Measurements from ENCODE around the gene TMEM14A. TPM values are rescaled to one million over a fixed set of nuclear protein-coding genes. Genes with fewer than 3 reads are reported as not detected.
A peak's percentile ranks its signal among the peaks of the same experiment; 100 is the strongest.
"Not testable (repeated sequence)": the region's sequence is repeated elsewhere in the genome, so short reads cannot be mapped to it uniquely, and the experiment has no call there.

The TMEM14A gene
- total RNA-seq, 1 donor from 2014 or later: 12.2 TPM

GRCh38 chr6:52714761-52715160, 43.8 kb downstream of the TMEM14A start:
- peaks cover 13% of the 10 kb centered on the region for H3K27me3 Mint-ChIP-seq (ENCODE audit: insufficient read depth)

GRCh38 chr6:52718550-52718949, 47.6 kb downstream of the TMEM14A start:
- H3K4me1 Mint-ChIP-seq (ENCODE audit: low read depth): no peaks in the 10 kb centered on the region
- no peak for DNase-seq (ENCODE audit: low spot score)
- no peak overlapping the region for H3K27ac Mint-ChIP-seq
- no peak overlapping the region for H3K4me3 Mint-ChIP-seq
- intact Hi-C loops (cut with micrococcal nuclease): no loop called here
- H3K9me3 Mint-ChIP-seq: no peaks in the 10 kb centered on the region
- no peaks in the 10 kb centered on the region for H3K36me3 Mint-ChIP-seq (ENCODE audit: low read depth)
- peaks cover 13% of the 10 kb centered on the region for H3K27me3 Mint-ChIP-seq (ENCODE audit: insufficient read depth)

More at GRCh38 chr6:52714761-52715160, 43.8 kb downstream of the TMEM14A start:
- H3K4me1 Mint-ChIP-seq (ENCODE audit: low read depth); H3K36me3 Mint-ChIP-seq (ENCODE audit: low read depth); intact Hi-C loops (cut with micrococcal nuclease); DNase-seq (ENCODE audit: low spot score); H3K4me3 Mint-ChIP-seq; H3K9me3 Mint-ChIP-seq; H3K27ac Mint-ChIP-seq: not testable (repeated sequence)

- no peak overlapping the region for H3K4me3 Mint-ChIP-seq
- DNase-seq (ENCODE audit: low spot score): no peak
- H3K36me3 Mint-ChIP-seq (ENCODE audit: low read depth): no peaks in the 10 kb centered on the region
- no peaks in the 10 kb centered on the region for H3K4me1 Mint-ChIP-seq (ENCODE audit: low read depth)
- H3K27me3 Mint-ChIP-seq (ENCODE audit: insufficient read depth): peaks cover 9% of the 10 kb centered on the region
- H3K27ac Mint-ChIP-seq: no peak overlapping the region
- intact Hi-C loops (cut with micrococcal nuclease): no loop called here
- no peaks in the 10 kb centered on the region for H3K9me3 Mint-ChIP-seq
These were observed 49.4 kb downstream of the TMEM14A start for GRCh38 chr6:52720321-52720720.

- Mint-ChIP-seq H3K27ac (no peak overlapping the region), H3K4me3 (no peak overlapping the region), H3K4me1 (ENCODE audit: low read depth) (no peaks in the 10 kb centered on the region), H3K9me3 (no peaks in the 10 kb centered on the region), H3K36me3 (ENCODE audit: low read depth) (no peaks in the 10 kb centered on the region), H3K27me3 (ENCODE audit: insufficient read depth) (peaks cover 1% of the 10 kb centered on the region)
- no peak for DNase-seq (ENCODE audit: low spot score)
- intact Hi-C loops (cut with micrococcal nuclease): loop anchor here (1.0 kb wide), 1 partner anchor 760 kb away; no protein-coding TSS in a partner anchor
These were observed 53.1 kb downstream of the TMEM14A start for GRCh38 chr6:52724042-52724405.

GRCh38 chr6:52724406-52725121, 53.7 kb downstream of the TMEM14A start:
- no peak overlapping the region for H3K27ac Mint-ChIP-seq
- no peaks in the 10 kb centered on the region for H3K4me1 Mint-ChIP-seq (ENCODE audit: low read depth)
- DNase-seq (ENCODE audit: low spot score): peak; percentile 17
- no peaks in the 10 kb centered on the region for H3K9me3 Mint-ChIP-seq
- no peak overlapping the region for H3K4me3 Mint-ChIP-seq
- intact Hi-C loops (cut with micrococcal nuclease): loop anchor here (1.0 kb wide), 1 partner anchor 760 kb away; no protein-coding TSS in a partner anchor
- peaks cover 1% of the 10 kb centered on the region for H3K27me3 Mint-ChIP-seq (ENCODE audit: insufficient read depth)
- no peaks in the 10 kb centered on the region for H3K36me3 Mint-ChIP-seq (ENCODE audit: low read depth)

GRCh38 chr6:52725143-52725534, 54.2 kb downstream of the TMEM14A start:
- no peaks in the 10 kb centered on the region for H3K36me3 Mint-ChIP-seq (ENCODE audit: low read depth)
- H3K4me1 Mint-ChIP-seq (ENCODE audit: low read depth): no peaks in the 10 kb centered on the region
- no peaks in the 10 kb centered on the region for H3K9me3 Mint-ChIP-seq
- H3K4me3 Mint-ChIP-seq: no peak overlapping the region
- peaks cover 1% of the 10 kb centered on the region for H3K27me3 Mint-ChIP-seq (ENCODE audit: insufficient read depth)
- intact Hi-C loops (cut with micrococcal nuclease): no loop called here
- H3K27ac Mint-ChIP-seq: no peak overlapping the region
- DNase-seq (ENCODE audit: low spot score): no peak

GRCh38 chr6:52725535-52726192, 54.8 kb downstream of the TMEM14A start:
- DNase-seq (ENCODE audit: low spot score): no peak
- H3K36me3 Mint-ChIP-seq (ENCODE audit: low read depth): no peaks in the 10 kb centered on the region
- no peaks in the 10 kb centered on the region for H3K4me1 Mint-ChIP-seq (ENCODE audit: low read depth)
- H3K27me3 Mint-ChIP-seq (ENCODE audit: insufficient read depth): peaks cover 1% of the 10 kb centered on the region
- H3K4me3 Mint-ChIP-seq: no peak overlapping the region
- H3K9me3 Mint-ChIP-seq: no peaks in the 10 kb centered on the region
- intact Hi-C loops (cut with micrococcal nuclease): no loop called here
- H3K27ac Mint-ChIP-seq: no peak overlapping the region

GRCh38 chr6:52726193-52726542, 55.3 kb downstream of the TMEM14A start:
- Mint-ChIP-seq H3K4me3 (no peak overlapping the region), H3K36me3 (ENCODE audit: low read depth) (no peaks in the 10 kb centered on the region), H3K27ac (no peak overlapping the region), H3K4me1 (ENCODE audit: low read depth) (no peaks in the 10 kb centered on the region), H3K9me3 (no peaks in the 10 kb centered on the region), H3K27me3 (ENCODE audit: insufficient read depth) (peaks cover 1% of the 10 kb centered on the region)
- intact Hi-C loops (cut with micrococcal nuclease): no loop called here
- DNase-seq (ENCODE audit: low spot score): no peak

GRCh38 chr6:52726741-52727535, 56.0 kb downstream of the TMEM14A start:
- intact Hi-C loops (cut with micrococcal nuclease): no loop called here

GRCh38 chr6:52727908-52728307, 57.0 kb downstream of the TMEM14A start:
- Mint-ChIP-seq H3K4me1 (ENCODE audit: low read depth) (no peaks in the 10 kb centered on the region), H3K9me3 (no peaks in the 10 kb centered on the region), H3K36me3 (ENCODE audit: low read depth) (no peaks in the 10 kb centered on the region), H3K27me3 (ENCODE audit: insufficient read depth) (peaks cover 1% of the 10 kb centered on the region), H3K27ac (no peak overlapping the region), H3K4me3 (no peak overlapping the region)
- intact Hi-C loops (cut with micrococcal nuclease): no loop called here
- DNase-seq (ENCODE audit: low spot score): no peak

More at GRCh38 chr6:52726741-52727535, 56.0 kb downstream of the TMEM14A start:
- Mint-ChIP-seq H3K9me3 (no peaks in the 10 kb centered on the region), H3K27me3 (ENCODE audit: insufficient read depth) (peaks cover 1% of the 10 kb centered on the region), H3K4me1 (ENCODE audit: low read depth) (no peaks in the 10 kb centered on the region), H3K27ac (no peak overlapping the region), H3K4me3 (no peak overlapping the region), H3K36me3 (ENCODE audit: low read depth) (no peaks in the 10 kb centered on the region)
- no peak for DNase-seq (ENCODE audit: low spot score)

GRCh38 chr6:52728394-52728793, 57.5 kb downstream of the TMEM14A start:
- DNase-seq (ENCODE audit: low spot score): no peak
- H3K36me3 Mint-ChIP-seq (ENCODE audit: low read depth): no peaks in the 10 kb centered on the region
- intact Hi-C loops (cut with micrococcal nuclease): no loop called here
- H3K9me3 Mint-ChIP-seq: no peaks in the 10 kb centered on the region
- H3K4me1 Mint-ChIP-seq (ENCODE audit: low read depth): no peaks in the 10 kb centered on the region
- H3K27me3 Mint-ChIP-seq (ENCODE audit: insufficient read depth): peaks cover 1% of the 10 kb centered on the region
- no peak overlapping the region for H3K4me3 Mint-ChIP-seq
- H3K27ac Mint-ChIP-seq: no peak overlapping the region

- Mint-ChIP-seq H3K9me3 (no peaks in the 10 kb centered on the region), H3K27ac (no peak overlapping the region), H3K4me1 (ENCODE audit: low read depth) (no peaks in the 10 kb centered on the region), H3K4me3 (no peak overlapping the region), H3K27me3 (ENCODE audit: insufficient read depth) (no peaks in the 10 kb centered on the region), H3K36me3 (ENCODE audit: low read depth) (no peaks in the 10 kb centered on the region)
- no peak for DNase-seq (ENCODE audit: low spot score)
- intact Hi-C loops (cut with micrococcal nuclease): no loop called here
These were observed 58.7 kb downstream of the TMEM14A start for GRCh38 chr6:52729576-52729975.

GRCh38 chr6:52731719-52732118, 60.8 kb downstream of the TMEM14A start:
- DNase-seq (ENCODE audit: low spot score): no peak
- no peaks in the 10 kb centered on the region for H3K9me3 Mint-ChIP-seq
- no peaks in the 10 kb centered on the region for H3K36me3 Mint-ChIP-seq (ENCODE audit: low read depth)
- no peak overlapping the region for H3K4me3 Mint-ChIP-seq
- no peaks in the 10 kb centered on the region for H3K4me1 Mint-ChIP-seq (ENCODE audit: low read depth)
- intact Hi-C loops (cut with micrococcal nuclease): no loop called here
- no peaks in the 10 kb centered on the region for H3K27me3 Mint-ChIP-seq (ENCODE audit: insufficient read depth)
- H3K27ac Mint-ChIP-seq: no peak overlapping the region
